Mammary epithelial cell (primary cell): ENCODE results near the gene C4orf50.

ENCODE experiments used
- CTCF ChIP-seq, 2 donors: IDR thresholded peaks in 1 of 2; conservative IDR thresholded peaks in 1 of 2; 2 replicates each; pipeline ENCODE4 v1.5.1; 2011 to 2012; ENCODE audit warnings: inconsistent platforms in 2 of 2, low read length in 2 of 2, mild to moderate bottlenecking in 2 of 2, control low read depth in 1 of 2, low read depth in 1 of 2; ENCODE audit not compliant: insufficient read depth in 1 of 2; ENCODE audit errors: extremely low read depth in 1 of 2
- EZH2 ChIP-seq: IDR thresholded peaks from 2 replicates; pipeline ENCODE4 v1.6.1; 2012; ENCODE audit warnings: low read length, inconsistent platforms, borderline replicate concordance

- TF ChIP-seq CTCF (conservative IDR thresholded peaks at IDR 0.05 in 1 of 2, IDR thresholded peaks at IDR 0.05 in 1 of 2; ENCODE audit: extremely low read depth in 1 of 2, insufficient read depth in 1 of 2, low read depth in 1 of 2, low read length in 2 of 2) (no peak), EZH2 (no peak)
Measured at GRCh38 chr4:5952975-5953951, 65.0 kb downstream of the C4orf50 start.
